Stimulated activated naive CD8-positive, alpha-beta T cell treated with anti-CD3 and anti-CD28 coated beads, Interleukin-15, Interleukin-2, amounts not matched to agents 100 U/mL and 50 U/mL, for 24 hours (primary cell): ENCODE measurements around the gene ABCA8.
"Not testable (repeated sequence)": the region's sequence is repeated elsewhere in the genome, so short reads cannot be mapped to it uniquely, and the experiment has no call there.

Experiments used
- ATAC-seq: fragments of 150-1000 bp; cut with Tn5 transposase; one replicate; pipeline ENCODE4 v1.10.0; 2021
- DNase-seq: peaks from one replicate; pipeline ENCODE4 v3.0.0; 2021

The ABCA8 gene

GRCh38 chr17:68824185-68824584 lies 131.0 kb downstream of the ABCA8 start:
- ATAC-seq, DNase-seq: not testable (repeated sequence)

- ATAC-seq (no peak), DNase-seq (no peak)
Observed at GRCh38 chr17:68822719-68823289, 132.4 kb downstream of the ABCA8 start.

DNA sequence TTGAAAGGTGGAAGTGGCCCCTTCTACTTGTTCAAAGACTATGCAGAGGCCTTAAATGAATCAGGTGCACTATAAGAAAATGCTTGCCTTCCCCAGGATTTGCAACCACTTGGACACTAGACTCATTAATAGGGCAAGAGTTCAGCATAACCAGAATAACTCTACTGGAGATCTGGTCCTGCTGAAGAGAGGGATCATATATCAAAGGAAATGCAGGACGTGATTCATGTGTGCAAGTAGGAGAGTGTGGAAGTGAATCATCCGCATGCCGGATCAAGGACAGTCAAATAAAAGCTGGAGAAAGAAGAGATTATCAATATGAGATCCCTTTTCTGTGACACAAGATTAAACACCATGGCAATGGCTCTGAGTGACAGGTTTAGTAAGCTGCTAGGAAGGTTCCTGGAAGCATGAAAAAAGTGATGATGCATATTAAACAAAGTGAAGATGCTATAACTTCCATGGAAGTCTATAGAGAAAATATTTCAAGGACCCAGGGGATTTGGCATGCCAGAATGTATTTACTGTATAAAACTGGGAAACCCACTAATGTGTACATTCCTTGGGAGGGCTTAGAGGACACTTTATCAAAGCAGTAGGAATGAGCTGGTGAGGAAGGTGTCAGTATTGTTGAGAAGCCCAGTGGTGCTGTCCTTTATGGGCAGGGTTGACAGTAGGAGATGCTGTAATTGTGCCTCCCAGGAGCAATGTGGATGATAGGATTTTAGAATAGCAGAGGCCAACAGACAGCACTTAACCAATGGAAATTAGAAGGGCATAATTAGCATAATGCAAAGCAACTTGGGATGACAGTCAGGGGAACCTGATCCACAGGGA lies 133.1 kb downstream of the ABCA8 start:
- DNase-seq: no peak
- ATAC-seq: no peak

DNA sequence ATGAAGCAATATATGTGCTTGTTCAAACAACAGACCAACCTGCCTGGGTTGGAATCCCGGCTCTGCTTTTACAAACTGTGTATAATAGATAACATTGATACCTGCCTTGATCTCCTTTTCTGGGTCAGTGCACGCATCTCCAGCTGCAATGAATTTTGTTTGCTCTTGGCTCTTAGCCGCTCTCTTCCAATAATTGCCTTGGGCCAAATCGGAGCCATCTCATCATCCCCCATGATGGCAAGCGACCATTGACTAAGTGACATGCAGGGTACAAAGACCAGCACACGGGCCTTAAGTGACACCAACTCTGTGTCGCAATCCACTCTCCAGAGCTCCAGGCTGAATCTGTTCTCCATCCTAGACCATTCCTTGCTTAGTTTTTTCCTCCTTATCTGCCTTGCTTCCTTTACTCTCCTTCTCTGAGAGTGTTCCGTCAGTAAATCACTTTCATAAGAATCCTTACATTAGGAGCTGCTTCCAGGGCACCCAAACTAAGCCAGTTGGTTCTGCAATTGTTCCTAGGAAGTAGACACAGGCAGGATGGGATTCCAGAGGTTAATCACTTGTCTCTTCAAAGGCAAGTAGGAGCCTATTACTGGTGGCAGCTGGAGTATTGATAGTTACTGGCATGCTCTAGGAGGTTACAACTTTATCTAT lies 134.2 kb downstream of the ABCA8 start:
- DNase-seq (no peak), ATAC-seq (no peak)

DNA sequence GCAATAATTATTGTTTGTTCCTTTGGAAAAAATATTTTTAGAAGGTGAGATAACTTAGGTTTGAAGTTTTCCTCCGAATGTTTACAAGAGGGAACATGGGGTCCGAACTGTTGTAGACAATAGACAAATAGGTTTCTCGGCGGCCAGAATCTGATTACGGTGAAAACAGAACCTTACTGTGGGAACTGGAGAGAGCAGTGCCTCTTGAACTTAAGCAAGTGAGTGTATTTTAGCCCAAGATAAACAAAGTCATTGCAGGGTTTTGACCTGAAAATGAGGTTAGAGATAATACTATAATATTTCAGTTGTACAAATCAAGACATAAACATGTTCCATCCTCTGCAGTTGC lies 134.7 kb downstream of the ABCA8 start:
- no peak for DNase-seq
- no peak for ATAC-seq

- DNase-seq (no peak), ATAC-seq (no peak)
Observed at GRCh38 chr17:68819465-68819864, 135.7 kb downstream of the ABCA8 start.
